DOHH2 (cell line): ENCODE measurements around the gene CYB5R3.

Source experiments
- H3F3A ChIP-seq: fragments of 200-600 bp; sonication (generic), shearing (Covaris generic); 2 replicates; pipeline ENCODE4 v1.6.0; 2016; ENCODE audit warnings: antibody characterized with exemption, mild to moderate bottlenecking; ENCODE audit not compliant: control insufficient read depth, insufficient read depth
- H3K27ac ChIP-seq: fragments of 200-600 bp; sonication (generic); 2 replicates; pipeline ENCODE4 v1.5.1; 2014; ENCODE audit warnings: low read depth, mild to moderate bottlenecking, low read length, moderate library complexity
- H3K27me3 ChIP-seq: fragments of 200-600 bp; sonication (generic); 2 replicates; pipeline ENCODE4 v1.6.1; 2014; ENCODE audit warnings: mild to moderate bottlenecking, low read length, mixed read lengths; ENCODE audit not compliant: control insufficient read depth
- H3K36me3 ChIP-seq: fragments of 200-600 bp; sonication (generic); 2 replicates; pipeline ENCODE4 v1.6.1; 2014; ENCODE audit warnings: mild to moderate bottlenecking, low read length, moderate library complexity, mixed read lengths; ENCODE audit not compliant: control insufficient read depth
- H3K4me1 ChIP-seq: fragments of 200-600 bp; sonication (generic); 2 replicates; pipeline ENCODE4 v1.6.1; 2014; ENCODE audit warnings: mild to moderate bottlenecking, low read length, mixed read lengths; ENCODE audit not compliant: control insufficient read depth
- H3K4me2 ChIP-seq: fragments of 200-600 bp; sonication (generic); 2 replicates; pipeline ENCODE4 v1.6.0; 2014; ENCODE audit warnings: mild to moderate bottlenecking, low read length, moderate library complexity
- H3K4me3 ChIP-seq: fragments of 200-600 bp; sonication (generic); 2 replicates; pipeline ENCODE4 v1.5.1; 2014; ENCODE audit warnings: mild to moderate bottlenecking, low read length, mixed read lengths
- H3K79me2 ChIP-seq: fragments of 200-600 bp; sonication (generic); 2 replicates; pipeline ENCODE4 v1.6.1; 2014; ENCODE audit warnings: mild to moderate bottlenecking, low read length, mixed read lengths; ENCODE audit not compliant: control insufficient read depth
- H3K9me2 ChIP-seq: fragments of 200-600 bp; sonication (generic); replicated peaks from 2 replicates; pipeline ENCODE4 v1.6.1; 2014; ENCODE audit warnings: mild to moderate bottlenecking, low read length, mixed read lengths; ENCODE audit not compliant: control insufficient read depth
- H3K9me3 ChIP-seq: fragments of 200-600 bp; sonication (generic); 2 replicates; pipeline ENCODE4 v1.6.1; 2014; ENCODE audit warnings: antibody characterized with exemption, low read length, mixed read lengths; ENCODE audit not compliant: control insufficient read depth, insufficient read depth
- H4K20me1 ChIP-seq: fragments of 200-600 bp; sonication (generic); 2 replicates; pipeline ENCODE4 v1.6.0; 2014; ENCODE audit warnings: low read depth, mild to moderate bottlenecking, antibody characterized with exemption, low read length, moderate library complexity; ENCODE audit not compliant: control insufficient read depth, insufficient read depth
- EZH2phosphoT487 ChIP-seq: fragments of 200-600 bp; sonication (generic); IDR thresholded peaks from 2 replicates; pipeline ENCODE4 v1.6.1; 2017; ENCODE audit warnings: borderline replicate concordance, mild to moderate bottlenecking, antibody characterized with exemption, low read length, moderate library complexity, mixed read lengths
- TF ChIP-seq, protein P1 (sequence below): fragments of 200-600 bp; sonication (generic); IDR thresholded peaks from one replicate; pipeline ENCODE4 v1.5.1; 2014; ENCODE audit warnings: antibody characterized with exemption, mild to moderate bottlenecking, low read depth, low read length; ENCODE audit not compliant: poor library complexity, severe bottlenecking

Gene CYB5R3

DNA sequence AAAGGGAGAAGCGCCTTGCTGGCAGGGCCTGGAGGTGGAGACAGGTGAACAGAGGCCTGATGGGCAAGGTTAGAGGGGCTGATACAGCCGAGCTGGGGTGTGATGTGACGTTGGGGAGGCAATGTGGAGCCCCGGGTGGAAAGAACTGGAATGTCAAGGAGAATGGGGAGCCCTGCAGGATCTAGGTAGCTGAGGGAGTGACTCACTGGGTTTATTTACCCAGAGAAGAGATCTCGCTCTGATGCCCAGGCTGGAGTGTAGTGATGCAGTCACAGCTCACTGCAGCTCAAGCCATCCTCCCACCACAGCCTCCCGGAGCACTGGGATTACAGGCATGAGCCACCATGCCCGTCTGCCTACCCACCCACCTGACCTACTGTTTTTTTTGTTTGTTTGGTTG, 1.9 kb upstream of the CYB5R3 start:
- Histone ChIP-seq H3K36me3 (peaks cover 3% of the 10 kb centered on the region; the same call in 1 of the 2 replicates), H3K4me1 (peaks cover 63% of the 10 kb centered on the region), H3F3A (no peaks in the 10 kb centered on the region), H3K4me2 (no peak overlapping the region), H3K9me3 (no peaks in the 10 kb centered on the region), H4K20me1 (peaks cover 10% of the 10 kb centered on the region; the same call in 1 of the 2 replicates), H3K27ac (no peak overlapping the region), H3K4me3 (no peak overlapping the region), H3K27me3 (no peaks in the 10 kb centered on the region), H3K79me2 (peaks cover 32% of the 10 kb centered on the region), H3K9me2 (no peaks in the 10 kb centered on the region)
- TF ChIP-seq, protein P1, sequence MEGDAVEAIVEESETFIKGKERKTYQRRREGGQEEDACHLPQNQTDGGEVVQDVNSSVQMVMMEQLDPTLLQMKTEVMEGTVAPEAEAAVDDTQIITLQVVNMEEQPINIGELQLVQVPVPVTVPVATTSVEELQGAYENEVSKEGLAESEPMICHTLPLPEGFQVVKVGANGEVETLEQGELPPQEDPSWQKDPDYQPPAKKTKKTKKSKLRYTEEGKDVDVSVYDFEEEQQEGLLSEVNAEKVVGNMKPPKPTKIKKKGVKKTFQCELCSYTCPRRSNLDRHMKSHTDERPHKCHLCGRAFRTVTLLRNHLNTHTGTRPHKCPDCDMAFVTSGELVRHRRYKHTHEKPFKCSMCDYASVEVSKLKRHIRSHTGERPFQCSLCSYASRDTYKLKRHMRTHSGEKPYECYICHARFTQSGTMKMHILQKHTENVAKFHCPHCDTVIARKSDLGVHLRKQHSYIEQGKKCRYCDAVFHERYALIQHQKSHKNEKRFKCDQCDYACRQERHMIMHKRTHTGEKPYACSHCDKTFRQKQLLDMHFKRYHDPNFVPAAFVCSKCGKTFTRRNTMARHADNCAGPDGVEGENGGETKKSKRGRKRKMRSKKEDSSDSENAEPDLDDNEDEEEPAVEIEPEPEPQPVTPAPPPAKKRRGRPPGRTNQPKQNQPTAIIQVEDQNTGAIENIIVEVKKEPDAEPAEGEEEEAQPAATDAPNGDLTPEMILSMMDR = no peak
- no peak for TF ChIP-seq EZH2phosphoT487

DNA sequence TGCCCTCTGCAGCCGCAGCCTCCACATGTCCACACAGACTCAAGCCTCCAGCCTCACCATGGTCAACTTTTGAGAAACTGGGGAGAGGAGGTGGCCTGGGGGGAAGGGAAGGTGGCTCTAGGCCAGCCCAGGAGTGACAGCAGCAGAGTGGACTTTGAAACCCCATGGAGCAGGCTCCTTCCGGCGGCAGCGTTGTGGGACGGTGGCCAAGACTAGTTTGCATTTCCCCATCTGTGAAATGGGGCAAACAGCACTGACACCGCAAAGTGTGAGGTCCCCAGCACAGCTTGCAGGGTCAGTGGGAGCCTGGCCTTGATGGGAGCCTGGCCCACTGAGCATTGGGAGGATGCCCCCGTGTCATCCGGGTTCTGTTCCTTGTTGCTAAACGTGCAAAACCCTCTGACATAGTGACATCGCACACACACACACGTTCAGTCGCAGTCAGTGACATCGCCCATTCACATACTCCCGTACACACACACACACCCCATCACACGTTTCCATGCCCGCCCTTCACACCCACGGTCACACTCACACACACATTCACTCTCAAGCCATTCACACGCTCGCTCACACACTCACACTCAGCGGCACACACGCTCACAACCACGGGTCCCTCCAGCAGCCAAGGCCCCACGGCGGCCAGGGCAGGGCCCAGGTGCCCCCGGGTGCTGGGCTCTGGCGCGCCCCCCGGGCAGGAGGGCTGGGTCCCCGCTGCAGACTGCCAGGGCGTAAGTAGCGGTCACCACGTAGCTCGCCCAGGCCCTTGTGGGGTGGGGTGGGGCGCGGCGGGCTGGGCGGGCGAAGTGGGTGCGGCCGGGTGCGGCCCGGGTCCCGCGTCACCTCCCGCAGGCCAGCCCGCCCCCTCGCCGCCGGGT, 585 bp downstream of the CYB5R3 start:
- Histone ChIP-seq H3K4me3 (peak overlapping the region; percentile 100), H3K27me3 (no peaks in the 10 kb centered on the region), H3K36me3 (peaks cover 3% of the 10 kb centered on the region; the same call in 1 of the 2 replicates), H4K20me1 (peaks cover 10% of the 10 kb centered on the region; the same call in 1 of the 2 replicates), H3K27ac (no peak overlapping the region), H3F3A (no peaks in the 10 kb centered on the region), H3K9me3 (no peaks in the 10 kb centered on the region), H3K79me2 (peaks cover 58% of the 10 kb centered on the region), H3K4me2 (peak overlapping the region; percentile 99), H3K9me2 (no peaks in the 10 kb centered on the region), H3K4me1 (peaks cover 63% of the 10 kb centered on the region)
- TF ChIP-seq, protein P1 = no peak
- no peak for TF ChIP-seq EZH2phosphoT487

DNA sequence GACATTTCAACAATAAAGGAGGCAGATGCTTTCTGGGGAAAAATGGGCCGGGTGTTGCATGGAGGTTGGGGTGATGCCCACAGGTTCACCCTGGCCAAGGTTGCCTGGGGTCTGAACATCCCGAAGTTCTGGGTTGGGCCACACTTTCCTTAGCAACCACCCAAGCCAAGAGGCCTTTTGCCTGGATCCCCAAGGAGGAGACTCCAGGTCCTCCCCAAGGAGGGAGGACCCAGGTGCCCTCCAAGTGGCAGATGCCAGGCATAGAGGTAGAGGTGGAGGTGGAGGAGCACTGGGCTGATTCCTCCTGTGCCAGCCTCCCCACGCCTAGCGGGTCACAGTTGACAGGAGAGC, 1.2 kb downstream of the CYB5R3 start:
- Histone ChIP-seq H3K9me3 (no peaks in the 10 kb centered on the region), H3K9me2 (no peaks in the 10 kb centered on the region), H3K4me3 (peak overlapping the region; percentile 100), H3K27ac (no peak overlapping the region), H3K4me1 (peaks cover 64% of the 10 kb centered on the region), H4K20me1 (peaks cover 10% of the 10 kb centered on the region; the same call in 1 of the 2 replicates), H3K4me2 (peak overlapping the region; percentile 99), H3F3A (no peaks in the 10 kb centered on the region), H3K79me2 (peaks cover 63% of the 10 kb centered on the region), H3K27me3 (no peaks in the 10 kb centered on the region), H3K36me3 (peaks cover 3% of the 10 kb centered on the region; the same call in 1 of the 2 replicates)
- TF ChIP-seq, protein P1 = no peak
- TF ChIP-seq EZH2phosphoT487 = no peak
